Neuronal stem cell (in vitro differentiated cells): Measurements from ENCODE around the gene KRT15.

Experiments used
- DNase-seq: peaks from one replicate; pipeline ENCODE4 v3.0.0-alpha.2; 2013; ENCODE audit warnings: low spot score
- H2AFZ ChIP-seq: one replicate; pipeline ENCODE4 v1.6.1; 2013; ENCODE audit warnings: mild to moderate bottlenecking, low read length, inconsistent platforms
- H2AK5ac ChIP-seq: 2 replicates; pipeline ENCODE4 v1.6.1; 2013; ENCODE audit warnings: low read depth, mild to moderate bottlenecking, inconsistent platforms, low read length, moderate library complexity, mixed read lengths
- H2BK120ac ChIP-seq: 2 replicates; pipeline ENCODE4 v1.6.1; 2013; ENCODE audit warnings: low read depth, mild to moderate bottlenecking, inconsistent platforms, low read length, moderate library complexity, mixed read lengths
- H2BK12ac ChIP-seq: one replicate; pipeline ENCODE4 v1.6.1; 2013; ENCODE audit warnings: low read length, inconsistent platforms
- H2BK15ac ChIP-seq: 2 replicates; pipeline ENCODE4 v1.6.1; 2013; ENCODE audit warnings: mild to moderate bottlenecking, low read length, inconsistent platforms, mixed read lengths
- H2BK5ac ChIP-seq: one replicate; pipeline ENCODE4 v1.6.1; 2013; ENCODE audit warnings: inconsistent platforms, mild to moderate bottlenecking, low read length, moderate library complexity
- H3K14ac ChIP-seq: one replicate; pipeline ENCODE4 v1.6.1; 2013; ENCODE audit warnings: low read length, inconsistent platforms
- H3K18ac ChIP-seq: 2 replicates; pipeline ENCODE4 v1.6.1; 2013; ENCODE audit warnings: low read length, inconsistent platforms
- H3K23ac ChIP-seq: 2 replicates; pipeline ENCODE4 v1.6.1; 2013; ENCODE audit warnings: low read depth, mild to moderate bottlenecking, mixed read lengths, low read length, inconsistent platforms; ENCODE audit not compliant: poor library complexity
- H3K27ac ChIP-seq: replicated peaks from 3 replicates; pipeline ENCODE4 v1.5.1; 2013; ENCODE audit warnings: low read length, inconsistent platforms
- H3K27me3 ChIP-seq, 3 experiments: 2 replicates each; pipeline ENCODE4 v1.6.1; 2013; ENCODE audit warnings: low read length in 3 of 3, mild to moderate bottlenecking in 2 of 3, inconsistent platforms in 1 of 3, low read depth in 1 of 3, mixed read lengths in 1 of 3, moderate library complexity in 1 of 3; ENCODE audit not compliant: control insufficient read depth in 3 of 3, insufficient read depth in 3 of 3
- H3K36me3 ChIP-seq, 2 donors: replicated peaks in 1 of 2; 2 replicates each; pipeline ENCODE4 v1.6.1; 2013; ENCODE audit warnings: low read length in 2 of 2; ENCODE audit not compliant: control insufficient read depth in 2 of 2, insufficient read depth in 2 of 2
- H3K4ac ChIP-seq: 2 replicates; pipeline ENCODE4 v1.6.1; 2013; ENCODE audit warnings: inconsistent platforms, mild to moderate bottlenecking, low read length, moderate library complexity
- H3K4me1 ChIP-seq, 2 donors: 1 replicate in 1 of 2; 2 replicates in 1 of 2; pipeline ENCODE4 v1.6.1; 2013; ENCODE audit warnings: low read length in 2 of 2, low read depth in 1 of 2; ENCODE audit not compliant: control insufficient read depth in 2 of 2, insufficient read depth in 1 of 2
- H3K4me2 ChIP-seq: one replicate; pipeline ENCODE4 v1.6.1; 2013; ENCODE audit warnings: mild to moderate bottlenecking, low read length, inconsistent platforms; ENCODE audit not compliant: insufficient read depth, poor library complexity, severe bottlenecking
- H3K4me3 ChIP-seq, 2 donors: 2 replicates each; pipeline ENCODE4 v1.5.1; 2013; ENCODE audit warnings: low read length in 2 of 2, mild to moderate bottlenecking in 2 of 2, inconsistent platforms in 1 of 2, moderate library complexity in 1 of 2
- H3K79me1 ChIP-seq: one replicate; pipeline ENCODE4 v1.6.1; 2013; ENCODE audit warnings: low read depth, mild to moderate bottlenecking, inconsistent platforms, low read length, moderate library complexity
- H3K9ac ChIP-seq: one replicate; pipeline ENCODE4 v1.6.1; 2013; ENCODE audit warnings: mild to moderate bottlenecking, low read depth, low read length, inconsistent platforms; ENCODE audit not compliant: poor library complexity
- H3K9me3 ChIP-seq, 2 donors: replicated peaks in 1 of 2; 2 replicates each; pipeline versions ENCODE3 to v1.6.1; 2013; ENCODE audit warnings: low read length in 2 of 2, mild to moderate bottlenecking in 2 of 2, inconsistent platforms in 1 of 2, low read depth in 1 of 2, mixed read lengths in 1 of 2, moderate library complexity in 1 of 2; ENCODE audit not compliant: control insufficient read depth in 2 of 2, insufficient read depth in 1 of 2
- H4K8ac ChIP-seq: one replicate; pipeline ENCODE4 v1.6.1; 2013; ENCODE audit warnings: low read depth, mild to moderate bottlenecking, inconsistent platforms, low read length, moderate library complexity
- H4K91ac ChIP-seq: one replicate; pipeline ENCODE4 v1.6.1; 2013; ENCODE audit warnings: low read length, low read depth, mild to moderate bottlenecking, inconsistent platforms; ENCODE audit not compliant: poor library complexity
- WGBS, 2 donors: extraction: QIAGEN DNeasy Blood & Tissue Kit; methylation state at CpG; one replicate each; pipeline ENCODE4 v1.1.7; 2013; ENCODE audit warnings: missing lambda C conversion rate in 2 of 2, mixed read lengths in 1 of 2; ENCODE audit not compliant: insufficient read length in 2 of 2, insufficient replicate concordance in 1 of 2; ENCODE audit errors: extremely low coverage in 2 of 2; 5-methylcytosine and 5-hydroxymethylcytosine counted together

KRT15 gene

DNA sequence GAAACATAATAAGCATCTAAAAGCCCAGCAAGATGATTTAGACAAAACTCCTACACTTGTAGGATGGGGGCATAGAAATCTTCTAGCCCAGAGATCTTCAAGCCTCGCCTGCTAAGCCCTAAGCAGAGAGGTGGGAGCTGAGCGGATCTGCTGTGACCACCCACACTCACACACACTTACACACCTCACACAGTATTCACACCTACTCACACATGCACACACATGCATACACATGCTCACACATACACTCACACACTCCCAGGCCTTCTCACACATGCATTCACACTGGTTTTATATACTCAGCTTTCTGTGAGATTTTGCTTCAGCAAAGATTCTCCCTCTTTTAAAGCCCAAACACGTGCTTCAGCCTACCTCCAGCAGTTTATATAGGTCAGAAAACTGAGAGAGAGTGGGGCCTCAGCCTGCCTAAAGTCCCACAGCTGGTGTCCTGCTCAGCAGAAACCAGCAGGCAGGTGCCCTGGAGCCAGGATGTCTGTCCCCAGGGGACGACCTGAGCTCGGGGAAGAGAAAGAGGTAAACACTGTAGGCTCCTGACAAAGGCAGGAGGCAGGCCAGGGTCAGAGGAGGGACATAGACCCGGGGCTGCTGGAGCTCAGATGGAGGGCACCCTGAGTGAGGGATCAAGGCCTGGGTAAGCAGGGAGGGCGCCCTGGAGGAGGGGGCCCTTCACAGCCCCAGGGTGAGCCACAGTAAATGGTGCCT lies 21.4 kb upstream of the KRT15 start:
- no peaks in the 10 kb centered on the region for H3K36me3 ChIP-seq
- no CpG with 5 or more reads among the region's 7 CpGs for WGBS, 2 donors
- H3K18ac ChIP-seq = peak overlapping the region; percentile 45
- DNase-seq = no peak
- no peak overlapping the region for H3K4me2 ChIP-seq
- H3K4me3 ChIP-seq = peak overlapping the region in 1 of 2 donors; percentile 55
- H2AK5ac ChIP-seq = no peak overlapping the region
- H2BK15ac ChIP-seq = no peak overlapping the region
- H3K79me1 ChIP-seq = no peaks in the 10 kb centered on the region
- no peak overlapping the region for H3K4ac ChIP-seq
- H3K23ac ChIP-seq = no peak overlapping the region
- H2BK5ac ChIP-seq = peak overlapping the region; percentile 3
- no peak overlapping the region for H3K9ac ChIP-seq
- H2BK120ac ChIP-seq = no peak overlapping the region
- H3K27me3 ChIP-seq = peaks cover 0 to 5% (median 0%) of the 10 kb centered on the region in 3 experiments
- H3K27ac ChIP-seq = no peak overlapping the region
- no peak overlapping the region for H2BK12ac ChIP-seq
- H3K4me1 ChIP-seq = peaks cover 0 to 19% of the 10 kb centered on the region in 2 donors
- H3K14ac ChIP-seq = no peak overlapping the region
- H4K91ac ChIP-seq = no peak overlapping the region
- no peak overlapping the region for H4K8ac ChIP-seq
- H3K9me3 ChIP-seq = peaks cover 0 to 2% of the 10 kb centered on the region in 2 donors
- H2AFZ ChIP-seq = no peak overlapping the region

- H3K27me3 ChIP-seq = peaks cover 0 to 5% (median 0%) of the 10 kb centered on the region in 3 experiments
- H3K36me3 ChIP-seq = no peaks in the 10 kb centered on the region
- H3K4me1 ChIP-seq = peaks cover 0 to 12% of the 10 kb centered on the region in 2 donors
- no peak overlapping the region for H3K4me2 ChIP-seq
- peak overlapping the region; percentile 48 for H2BK120ac ChIP-seq
- no peak overlapping the region for H3K4ac ChIP-seq
- no peak overlapping the region for H3K23ac ChIP-seq
- H3K4me3 ChIP-seq = no peak overlapping the region
- H3K18ac ChIP-seq = peak overlapping the region; percentile 87
- H3K79me1 ChIP-seq = no peaks in the 10 kb centered on the region
- no peak overlapping the region for H3K14ac ChIP-seq
- H2AFZ ChIP-seq = no peak overlapping the region
- no CpG with 5 or more reads among the region's 5 CpGs for WGBS, 2 donors
- H3K9me3 ChIP-seq = peaks cover 0 to 2% of the 10 kb centered on the region in 2 donors
- peak overlapping the region; percentile 30 for H2BK5ac ChIP-seq
- peak overlapping the region; percentile 40 for H2BK15ac ChIP-seq
- H2BK12ac ChIP-seq = no peak overlapping the region
- H3K9ac ChIP-seq = no peak overlapping the region
- H2AK5ac ChIP-seq = peak overlapping the region; percentile 9
- H3K27ac ChIP-seq = no peak overlapping the region
- no peak overlapping the region for H4K8ac ChIP-seq
- no peak overlapping the region for H4K91ac ChIP-seq
- no peak for DNase-seq
Observed at GRCh38 chr17:41539071-41539492, 20.4 kb upstream of the KRT15 start.

GRCh38 chr17:41538565-41538991 lies 19.9 kb upstream of the KRT15 start:
- Histone ChIP-seq H3K36me3 (no peaks in the 10 kb centered on the region), H3K14ac (no peak overlapping the region), H3K9me3 (peaks cover 0 to 2% of the 10 kb centered on the region in 2 donors), H4K8ac (no peak overlapping the region), H3K27ac (no peak overlapping the region), H3K4me2 (no peak overlapping the region), H3K23ac (no peak overlapping the region), H3K18ac (peak overlapping the region; percentile 41), H3K4me3 (no peak overlapping the region), H3K9ac (no peak overlapping the region), H2BK15ac (no peak overlapping the region), H2AK5ac (peak overlapping the region; percentile 9), H3K79me1 (no peaks in the 10 kb centered on the region), H2BK5ac (peak overlapping the region; percentile 30), H3K27me3 (peaks cover 0 to 5% (median 0%) of the 10 kb centered on the region in 3 experiments), H3K4ac (no peak overlapping the region), H2BK120ac (peak overlapping the region; percentile 48), H3K4me1 (peaks cover 0 to 12% of the 10 kb centered on the region in 2 donors), H2AFZ (no peak overlapping the region), H2BK12ac (peak overlapping the region; percentile 0), H4K91ac (no peak overlapping the region)
- DNase-seq = no peak
- WGBS, 2 donors = no CpG with 5 or more reads among the region's 5 CpGs

GRCh38 chr17:41537990-41538389 lies 19.3 kb upstream of the KRT15 start:
- Histone ChIP-seq H2BK120ac (no peak overlapping the region), H2BK5ac (peak overlapping the region; percentile 20), H4K91ac (no peak overlapping the region), H2BK15ac (peak overlapping the region; percentile 59), H3K4ac (no peak overlapping the region), H3K4me2 (no peak overlapping the region), H3K27ac (no peak overlapping the region), H3K9me3 (peaks cover 0 to 2% of the 10 kb centered on the region in 2 donors), H3K4me1 (peaks cover 0 to 12% of the 10 kb centered on the region in 2 donors), H3K18ac (peak overlapping the region; percentile 60), H2AK5ac (no peak overlapping the region), H3K14ac (no peak overlapping the region), H3K79me1 (no peaks in the 10 kb centered on the region), H3K4me3 (no peak overlapping the region), H2AFZ (no peak overlapping the region), H3K36me3 (no peaks in the 10 kb centered on the region), H3K27me3 (peaks cover 0 to 5% (median 0%) of the 10 kb centered on the region in 3 experiments), H2BK12ac (peak overlapping the region; percentile 76), H3K23ac (no peak overlapping the region), H3K9ac (no peak overlapping the region), H4K8ac (no peak overlapping the region)
- DNase-seq = no peak
- WGBS, 2 donors = no CpG with 5 or more reads among the region's 9 CpGs
